H1 (cell line): ENCODE measurements around the gene FRMPD1. TPM values are rescaled to one million over a fixed set of nuclear protein-coding genes. Genes with fewer than 3 reads are reported as not detected.
A peak's percentile ranks its signal among the peaks of the same experiment; 100 is the strongest.

Experiments
- CTCF ChIA-PET: fragments of 300-600 bp; sonication (Branson Sonifier 250); formaldehyde crosslinking; loops from one replicate; lab custom pipeline; 2021; ENCODE audit not compliant: partially characterized antibody; lab: Charles Lee
- POLR2A ChIA-PET: fragments of 300-600 bp; sonication (Branson Sonifier 250); formaldehyde crosslinking; loops from one replicate; lab custom pipeline; 2021; ENCODE audit warnings: inconsistent platforms; ENCODE audit not compliant: partially characterized antibody; lab: Charles Lee
- DNase-seq, 2 experiments: peaks; one replicate each; pipeline versions ENCODE4 v3.0.0 to v3.0.0-alpha.2; 2010 to 2022; ENCODE audit warnings: low spot score in 2 of 2, low read depth in 1 of 2, mixed read lengths in 1 of 2
- FAIRE-seq: peaks from 2 replicates; lab custom pipeline; 2011; peaks lifted over from hg19 to GRCh38; lab: Jason Lieb, UNC
- H2AFZ ChIP-seq: 2 replicates; pipeline ENCODE4 v1.8.1; 2012; ENCODE audit warnings: low read length, inconsistent platforms
- H2AK5ac ChIP-seq: 2 replicates; pipeline ENCODE4 v1.6.1; 2013; ENCODE audit warnings: low read depth, low read length
- H2BK120ac ChIP-seq: replicated peaks from 2 replicates; pipeline ENCODE3; 2013; ENCODE audit warnings: low read depth, low read length, inconsistent platforms
- H2BK12ac ChIP-seq: 2 replicates; pipeline ENCODE4 v1.6.1; 2013; ENCODE audit warnings: low read depth, low read length
- H2BK15ac ChIP-seq: 2 replicates; pipeline ENCODE4 v1.6.1; 2013; ENCODE audit warnings: low read length
- H2BK20ac ChIP-seq: 2 replicates; pipeline ENCODE4 v1.6.1; 2013; ENCODE audit warnings: low read length
- H2BK5ac ChIP-seq: 2 replicates; pipeline ENCODE4 v1.6.1; 2013; ENCODE audit warnings: low read depth, low read length
- H3K14ac ChIP-seq: 2 replicates; pipeline ENCODE4 v1.6.1; 2013; ENCODE audit warnings: inconsistent platforms; ENCODE audit not compliant: insufficient read length
- H3K18ac ChIP-seq: 2 replicates; pipeline ENCODE4 v1.6.1; 2013; ENCODE audit warnings: low read length; ENCODE audit errors: extremely low read depth
- H3K23ac ChIP-seq: 2 replicates; pipeline ENCODE4 v1.6.1; 2013; ENCODE audit warnings: inconsistent platforms; ENCODE audit not compliant: insufficient read length
- H3K23me2 ChIP-seq: 2 replicates; pipeline ENCODE4 v1.6.1; 2013; ENCODE audit warnings: low read depth, low read length
- H3K27ac ChIP-seq: 2 replicates; pipeline ENCODE4 v1.6.1; 2011; ENCODE audit warnings: low read depth, low read length, inconsistent platforms
- H3K27me3 ChIP-seq, 4 experiments: replicated peaks in 1 of 4; 1 replicate in 1 of 4; 2 replicates in 3 of 4; pipeline versions ENCODE4 v1.6.1 to v1.8.1; 2011 to 2013; ENCODE audit warnings: low read length in 3 of 4, mild to moderate bottlenecking in 3 of 4, inconsistent platforms in 2 of 4, mixed read lengths in 2 of 4, moderate library complexity in 1 of 4; ENCODE audit not compliant: control insufficient read depth in 3 of 4, insufficient read depth in 3 of 4; ENCODE audit errors: extremely low read depth in 1 of 4
- H3K36me3 ChIP-seq, 4 experiments: 2 replicates each; pipeline versions ENCODE4 v1.6.1 to v1.8.1; 2011 to 2013; ENCODE audit warnings: mild to moderate bottlenecking in 4 of 4, low read length in 3 of 4, moderate library complexity in 2 of 4, control low read depth in 1 of 4, inconsistent platforms in 1 of 4; ENCODE audit not compliant: insufficient read depth in 4 of 4, control insufficient read depth in 2 of 4
- H3K4ac ChIP-seq: replicated peaks from 2 replicates; pipeline ENCODE3; 2013; ENCODE audit warnings: low read length, low read depth, mixed read lengths, inconsistent platforms; ENCODE audit not compliant: insufficient read length
- H3K4me1 ChIP-seq, 4 experiments: replicated peaks in 1 of 4; 1 replicate in 1 of 4; 2 replicates in 3 of 4; pipeline versions ENCODE4 v1.6.1 to v1.8.1; 2011 to 2013; ENCODE audit warnings: low read length in 3 of 4, inconsistent platforms in 2 of 4, mixed read lengths in 1 of 4; ENCODE audit not compliant: insufficient read depth in 4 of 4, control insufficient read depth in 3 of 4
- H3K4me2 ChIP-seq, 2 experiments: 2 replicates each; pipeline versions ENCODE4 v1.6.1 to v1.8.1; 2011 to 2013; ENCODE audit warnings: low read depth in 2 of 2, low read length in 2 of 2, control low read depth in 1 of 2, inconsistent platforms in 1 of 2, mild to moderate bottlenecking in 1 of 2; ENCODE audit not compliant: insufficient read depth in 1 of 2
- H3K4me3 ChIP-seq, 4 experiments: fragments of 200-600, 300-600 bp in 1 of 4; sonication (generic), shearing (Covaris generic), sonication (Bioruptor Twin) in 1 of 4; 2 replicates each; pipeline versions ENCODE4 v1.5.1 to v1.8.1; 2011 to 2016; ENCODE audit warnings: low read length in 4 of 4, low read depth in 3 of 4, control low read depth in 2 of 4, inconsistent platforms in 2 of 4, mild to moderate bottlenecking in 2 of 4, mixed read lengths in 1 of 4, moderate library complexity in 1 of 4; ENCODE audit not compliant: insufficient read depth in 2 of 4; ENCODE audit errors: extremely low read depth in 1 of 4
- H3K56ac ChIP-seq: replicated peaks from 2 replicates; pipeline ENCODE3; 2013; ENCODE audit warnings: low read depth, mild to moderate bottlenecking, mixed read lengths, low read length, inconsistent platforms; ENCODE audit not compliant: insufficient read length
- H3K79me1 ChIP-seq: 2 replicates; pipeline ENCODE4 v1.6.1; 2013; ENCODE audit warnings: low read depth, low read length, control low read depth
- H3K79me2 ChIP-seq, 2 experiments: 2 replicates each; pipeline versions ENCODE4 v1.6.1 to v1.8.1; 2012 to 2013; ENCODE audit warnings: low read length in 2 of 2, mild to moderate bottlenecking in 2 of 2, inconsistent platforms in 1 of 2; ENCODE audit not compliant: insufficient read depth in 2 of 2, control insufficient read depth in 1 of 2
- H3K9ac ChIP-seq, 4 experiments: replicated peaks in 1 of 4; 1 replicate in 1 of 4; 2 replicates in 3 of 4; pipeline versions ENCODE4 v1.6.1 to v1.8.1; 2011 to 2013; ENCODE audit warnings: low read depth in 3 of 4, low read length in 3 of 4, control low read depth in 2 of 4, mild to moderate bottlenecking in 2 of 4, moderate library complexity in 2 of 4, inconsistent platforms in 1 of 4; ENCODE audit errors: extremely low read depth in 1 of 4
- H3K9me3 ChIP-seq, 2 experiments: 2 replicates each; pipeline versions ENCODE4 v1.6.1 to v1.8.1; 2012 to 2013; ENCODE audit warnings: mild to moderate bottlenecking in 2 of 2, moderate library complexity in 2 of 2, control low read depth in 1 of 2, inconsistent platforms in 1 of 2, low read depth in 1 of 2, low read length in 1 of 2, mixed read lengths in 1 of 2; ENCODE audit not compliant: insufficient read depth in 2 of 2
- H4K20me1 ChIP-seq, 2 experiments: replicated peaks in 1 of 2; 2 replicates each; pipeline versions ENCODE3 to v1.8.1; 2011 to 2013; ENCODE audit warnings: inconsistent platforms in 2 of 2, low read length in 2 of 2, mild to moderate bottlenecking in 1 of 2; ENCODE audit not compliant: insufficient read depth in 2 of 2, control insufficient read depth in 1 of 2
- H4K5ac ChIP-seq: 2 replicates; pipeline ENCODE4 v1.6.1; 2013; ENCODE audit warnings: low read length, low read depth, mixed read lengths, inconsistent platforms; ENCODE audit not compliant: insufficient read length
- H4K8ac ChIP-seq: 2 replicates; pipeline ENCODE4 v1.8.0; 2013; ENCODE audit warnings: mild to moderate bottlenecking, moderate library complexity, low read length, inconsistent platforms; ENCODE audit not compliant: insufficient read depth; ENCODE audit errors: extremely low read depth
- H4K91ac ChIP-seq: replicated peaks from 2 replicates; pipeline ENCODE3; 2013; ENCODE audit warnings: low read length, mixed read lengths, inconsistent platforms; ENCODE audit not compliant: insufficient read length
- ATF3 ChIP-seq: IDR thresholded peaks from 2 replicates; pipeline ENCODE4 v1.6.1; 2011; ENCODE audit warnings: low read depth, mild to moderate bottlenecking, low read length; ENCODE audit not compliant: insufficient read depth
- BCL11A ChIP-seq, 2 experiments: IDR thresholded peaks; one replicate each; pipeline ENCODE4 v1.6.1; 2011; ENCODE audit warnings: low read depth in 2 of 2, low read length in 2 of 2, mild to moderate bottlenecking in 2 of 2
- CHD2 ChIP-seq: IDR thresholded peaks from 2 replicates; pipeline ENCODE4 v1.6.1; 2012; ENCODE audit warnings: low read length, improper control_type of control experiment
- CTBP2 ChIP-seq: IDR thresholded peaks from 2 replicates; pipeline ENCODE4 v1.7.0; 2011; ENCODE audit warnings: borderline replicate concordance, mild to moderate bottlenecking, moderate library complexity, mixed read lengths, low read length; ENCODE audit not compliant: insufficient read depth, insufficient read length
- TAF1 ChIP-seq: IDR thresholded peaks from 2 replicates; pipeline ENCODE4 v1.6.1; 2011; ENCODE audit warnings: mild to moderate bottlenecking, low read depth, low read length
- YY1 ChIP-seq: IDR thresholded peaks from 2 replicates; pipeline ENCODE4 v1.6.1; 2011; ENCODE audit warnings: low read depth, mild to moderate bottlenecking, low read length
- WGBS, 2 experiments: shearing (Covaris generic) in 1 of 2; methylation state at CpG; one replicate each; pipeline versions ENCODE4 v1.1.6 to v1.1.7; 2013 to 2015; ENCODE audit warnings: low lambda C conversion rate in 2 of 2, mixed read lengths in 2 of 2, inconsistent platforms in 1 of 2, low coverage in 1 of 2, missing lambda C conversion rate in 1 of 2; ENCODE audit not compliant: insufficient replicate concordance in 2 of 2, insufficient coverage in 1 of 2, insufficient read length in 1 of 2; ENCODE audit errors: extremely low coverage in 1 of 2, missing lambda C conversion rate in 1 of 2; 5-methylcytosine and 5-hydroxymethylcytosine counted together
- polyA plus RNA-seq, 7 experiments: library from polyadenylated mRNA; depleted of rRNA in 3 of 7; stranded (reverse) in 5 of 7; unstranded in 2 of 7; fragments of >200 nt in 5 of 7; fragments of 200-250 nt in 2 of 7; gene quantifications; 1 replicate in 5 of 7; 2 replicates in 1 of 7; 4 replicates in 1 of 7; pipeline versions ENCODE4 v1.2.1 to v1.2.3, GENCODE V29; 2011 to 2013; ENCODE audit warnings: missing spikeins in 2 of 7, mixed read lengths in 2 of 7
- total RNA-seq: library from RNA; stranded (reverse); fragmentation: NEBNext Ultra II Directional; extraction: Animal tissue kit (Norgen Biotek cat#: 25700); gene quantifications from 2 replicates; pipeline ENCODE4 v1.2.1, GENCODE V29; 2021
- TF ChIP-seq, protein P1 (sequence below): IDR thresholded peaks from 2 replicates; pipeline ENCODE4 v1.6.1; 2012; ENCODE audit warnings: inconsistent platforms

FRMPD1 gene
- total and polyA plus RNA-seq, 2 of the 8 experiments (the other 6 are each of a cell fraction or from before 2014, with no cell fraction given): 0.27 to 0.32 TPM

GRCh38 chr9:37745970-37746369 lies 95.2 kb downstream of the FRMPD1 start:
- Histone ChIP-seq H2BK5ac (no peak overlapping the region), H2BK12ac (no peak overlapping the region), H3K14ac (no peak overlapping the region), H2BK15ac (no peak overlapping the region), H3K4ac (no peak overlapping the region), H3K23me2 (no peaks in the 10 kb centered on the region), H4K5ac (no peak overlapping the region)
- DNase-seq: no peak
- POLR2A ChIA-PET: no interaction called here
- TF ChIP-seq BCL11A (IDR thresholded peaks at IDR 0.05; ENCODE audit: low read depth in 2 of 2, low read length in 2 of 2) (no peak), CHD2 (no peak), TAF1 (no peak), CTBP2 (no peak), YY1 (no peak), ATF3 (no peak)
- TF ChIP-seq, protein P1, sequence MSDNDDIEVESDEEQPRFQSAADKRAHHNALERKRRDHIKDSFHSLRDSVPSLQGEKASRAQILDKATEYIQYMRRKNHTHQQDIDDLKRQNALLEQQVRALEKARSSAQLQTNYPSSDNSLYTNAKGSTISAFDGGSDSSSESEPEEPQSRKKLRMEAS: no peak
- TF ChIP-seq, all 59 proteins: peak for 0
- Histone ChIP-seq H3K4me2 (no peak overlapping the region), H4K20me1 (no peaks in the 10 kb centered on the region), H3K18ac (no peak overlapping the region), H3K36me3 (no peaks in the 10 kb centered on the region), H3K4me1 (no peaks in the 10 kb centered on the region), H3K27ac (no peak overlapping the region), H3K27me3 (no peaks in the 10 kb centered on the region), H3K79me1 (no peaks in the 10 kb centered on the region), H3K79me2 (no peaks in the 10 kb centered on the region), H2BK120ac (no peak overlapping the region), H3K9me3 (no peaks in the 10 kb centered on the region), H2AK5ac (no peak overlapping the region), H4K91ac (no peak overlapping the region), H2AFZ (no peak overlapping the region), H3K23ac (no peak overlapping the region), H4K8ac (peak overlapping the region; percentile 12; the same call in 1 of the 2 replicates), H3K9ac (no peak overlapping the region), H3K4me3 (no peak overlapping the region), H3K56ac (no peak overlapping the region), H2BK20ac (no peak overlapping the region)
- WGBS, 2 experiments: 85% methylated on average over 8 of the region's 8 CpGs; no CpG with 5 or more reads in 1 of the 2 experiments
- CTCF ChIA-PET: interaction anchor here (0.6 to 1.2 kb wide), 5 partner anchors 13 to 86 kb away, joined by 3 read pairs; no protein-coding TSS in a partner anchor
- no peak for FAIRE-seq
